IMR-90 (cell line): ENCODE data around the gene FRAS1. TPM values are rescaled to one million over a fixed set of nuclear protein-coding genes. Genes with fewer than 3 reads are reported as not detected.

Experiments used
- ATAC-seq: fragments of 200-7000 bp; cut with Tn5 transposase; 2 replicates; pipeline ENCODE4 v1.9.1; 2020; ENCODE audit warnings: low read depth, mild to moderate bottlenecking, moderate library complexity
- BruUV-seq: library from RNA; stranded (reverse); fragments of 400-500 nt; replicated peaks from 2 replicates; lab custom pipeline; 2021; lab: Mats Ljungman, UMichigan
- CTCF ChIA-PET: fragments of 300-600 bp; formaldehyde crosslinking; extraction: SDS; loops from one replicate; lab custom pipeline; 2021; ENCODE audit warnings: antibody characterized with exemption; lab: Yijun Ruan, JAX
- POLR2A ChIA-PET: fragments of 300-600 bp; sonication (Branson Sonifier 250); formaldehyde crosslinking; loops from one replicate; lab custom pipeline; 2022; ENCODE audit warnings: antibody characterized with exemption; ENCODE audit not compliant: unreplicated experiment; lab: Charles Lee
- DNase-seq: peaks from one replicate; pipeline ENCODE4 v3.0.0; 2013
- H2AFZ ChIP-seq: replicated peaks from 2 replicates; pipeline ENCODE3; 2013; ENCODE audit warnings: low read length, mild to moderate bottlenecking; ENCODE audit not compliant: poor library complexity
- H2AK5ac ChIP-seq: 2 replicates; pipeline ENCODE4 v1.6.1; 2013; ENCODE audit warnings: low read depth, low read length, inconsistent platforms
- H2AK9ac ChIP-seq: replicated peaks from 2 replicates; pipeline ENCODE3; 2013; ENCODE audit warnings: mild to moderate bottlenecking, low read depth, low read length, moderate library complexity; ENCODE audit not compliant: poor library complexity
- H2BK120ac ChIP-seq: 2 replicates; pipeline ENCODE4 v1.6.1; 2013; ENCODE audit warnings: low read depth, low read length, inconsistent platforms
- H2BK15ac ChIP-seq: 3 replicates; pipeline ENCODE4 v1.6.1; 2013; ENCODE audit warnings: low read depth, low read length, inconsistent platforms
- H2BK20ac ChIP-seq: 2 replicates; pipeline ENCODE4 v1.6.1; 2013; ENCODE audit warnings: low read depth, mild to moderate bottlenecking, inconsistent platforms, low read length, moderate library complexity
- H2BK5ac ChIP-seq: 2 replicates; pipeline ENCODE4 v1.6.1; 2013; ENCODE audit warnings: mild to moderate bottlenecking, low read depth, low read length, inconsistent platforms; ENCODE audit not compliant: poor library complexity, severe bottlenecking
- H3K14ac ChIP-seq: replicated peaks from 2 replicates; pipeline ENCODE4 v1.6.1; 2013; ENCODE audit warnings: low read depth, low read length, inconsistent platforms
- H3K18ac ChIP-seq: 2 replicates; pipeline ENCODE4 v1.6.1; 2013; ENCODE audit warnings: low read depth, low read length, control low read depth
- H3K23ac ChIP-seq: 2 replicates; pipeline ENCODE4 v1.6.1; 2013; ENCODE audit warnings: low read depth, low read length, inconsistent platforms
- H3K27ac ChIP-seq: 2 replicates; pipeline ENCODE4 v1.5.1; 2013; ENCODE audit warnings: mild to moderate bottlenecking, control low read depth, low read length; ENCODE audit not compliant: insufficient read depth
- H3K27me3 ChIP-seq: 2 replicates; pipeline ENCODE4 v1.6.1; 2013; ENCODE audit warnings: low read length; ENCODE audit not compliant: control insufficient read depth, insufficient read depth
- H3K36me3 ChIP-seq: 2 replicates; pipeline ENCODE4 v1.6.1; 2013; ENCODE audit warnings: low read length, mixed read lengths; ENCODE audit not compliant: control insufficient read depth, insufficient read depth
- H3K4ac ChIP-seq: 2 replicates; pipeline ENCODE4 v1.6.1; 2013; ENCODE audit warnings: low read depth, low read length, inconsistent platforms
- H3K4me1 ChIP-seq: 2 replicates; pipeline ENCODE4 v1.6.1; 2013; ENCODE audit warnings: low read length, mixed read lengths; ENCODE audit not compliant: control insufficient read depth, insufficient read depth
- H3K4me2 ChIP-seq: 2 replicates; pipeline ENCODE4 v1.6.1; 2013; ENCODE audit warnings: low read depth, mild to moderate bottlenecking, control low read depth, low read length, moderate library complexity
- H3K4me3 ChIP-seq: 2 replicates; pipeline ENCODE4 v1.5.1; 2013; ENCODE audit warnings: low read depth, mild to moderate bottlenecking, control low read depth, low read length, moderate library complexity; ENCODE audit not compliant: insufficient read depth
- H3K56ac ChIP-seq: 2 replicates; pipeline ENCODE4 v1.6.1; 2013; ENCODE audit warnings: low read length, inconsistent platforms; ENCODE audit not compliant: insufficient read depth; ENCODE audit errors: extremely low read depth
- H3K79me1 ChIP-seq, 2 experiments: 2 replicates each; pipeline ENCODE4 v1.6.1; 2013; ENCODE audit warnings: low read length in 2 of 2, inconsistent platforms in 1 of 2, low read depth in 1 of 2
- H3K9ac ChIP-seq: 2 replicates; pipeline ENCODE4 v1.6.1; 2013; ENCODE audit warnings: low read depth, low read length, control low read depth
- H3K9me1 ChIP-seq: 2 replicates; pipeline ENCODE4 v1.6.1; 2013; ENCODE audit warnings: low read length, inconsistent platforms; ENCODE audit not compliant: insufficient read depth
- H3K9me3 ChIP-seq: 2 replicates; pipeline ENCODE4 v1.6.1; 2013; ENCODE audit warnings: low read length; ENCODE audit not compliant: control insufficient read depth, insufficient read depth
- H4K20me1 ChIP-seq: 2 replicates; pipeline ENCODE4 v1.6.1; 2013; ENCODE audit warnings: low read length, inconsistent platforms; ENCODE audit not compliant: insufficient read depth
- H4K5ac ChIP-seq: 2 replicates; pipeline ENCODE4 v1.6.1; 2013; ENCODE audit warnings: mild to moderate bottlenecking, low read depth, low read length, control low read depth
- H4K8ac ChIP-seq, 2 experiments: 2 replicates each; pipeline ENCODE4 v1.6.1; 2013; ENCODE audit warnings: low read depth in 2 of 2, low read length in 2 of 2, control low read depth in 1 of 2, inconsistent platforms in 1 of 2
- H4K91ac ChIP-seq: 2 replicates; pipeline ENCODE4 v1.6.1; 2013; ENCODE audit warnings: low read depth, low read length, inconsistent platforms; ENCODE audit not compliant: insufficient read depth
- CHD1 ChIP-seq: IDR thresholded peaks from 2 replicates; pipeline ENCODE4 v1.6.1; 2012; ENCODE audit warnings: low read depth, low read length, improper control_type of control experiment
- MAZ ChIP-seq: IDR thresholded peaks from 2 replicates; pipeline ENCODE4 v1.6.1; 2012; ENCODE audit warnings: low read depth, mild to moderate bottlenecking, low read length, improper control_type of control experiment, moderate library complexity, borderline replicate concordance
- RAD21 ChIP-seq: IDR thresholded peaks from 2 replicates; pipeline ENCODE4 v1.6.1; 2012; ENCODE audit warnings: low read length, improper control_type of control experiment
- WGBS, 2 experiments: methylation state at CpG; one replicate each; pipeline versions ENCODE4 v1.1.5 to v1.1.7; 2013; ENCODE audit warnings: missing lambda C conversion rate in 2 of 2; ENCODE audit not compliant: insufficient read length in 1 of 2; ENCODE audit errors: extremely low coverage in 2 of 2; 5-methylcytosine and 5-hydroxymethylcytosine counted together
- dilution Hi-C: fragments of 300-500 bp; cut with HindIII; formaldehyde crosslinking; loops from one replicate; pipeline ENCODE4 v1.14.3; 2018; ENCODE audit warnings: low sequenced_read_pairs; ENCODE audit not compliant: unreplicated experiment
- in situ Hi-C: fragments of 300-500 bp; cut with MboI; formaldehyde crosslinking; loops from 3 replicates; pipeline ENCODE4 v1.14.3; 2019; ENCODE audit warnings: low sequenced_read_pairs, inconsistent platforms, mixed read lengths
- intact Hi-C: fragments of 100-400 bp; cut with micrococcal nuclease; formaldehyde crosslinking; loops from 2 replicates; pipeline ENCODE4 v1.10.0; 2022
- polyA plus RNA-seq, 3 experiments: library from polyadenylated mRNA; depleted of rRNA; stranded (reverse); fragments of >200 nt; gene quantifications; 2 replicates each; pipeline ENCODE4 v1.2.3, GENCODE V29; 2012; ENCODE audit warnings: low replicate concordance in 1 of 3
- total RNA-seq: library from RNA; depleted of rRNA; stranded (reverse); fragments of >200 nt; gene quantifications from 2 replicates; pipeline ENCODE4 v1.2.3, GENCODE V29; 2012
- TF ChIP-seq, protein P1 (sequence below): conservative IDR thresholded peaks from 2 replicates; pipeline ENCODE4 v1.5.1; 2012; ENCODE audit warnings: mild to moderate bottlenecking, low read depth, low read length, improper control_type of control experiment

Gene FRAS1
- total and polyA plus RNA-seq, 2 of the 4 experiments (the other 2 are of a cell fraction): under 0.01 to 0.03 TPM

DNA sequence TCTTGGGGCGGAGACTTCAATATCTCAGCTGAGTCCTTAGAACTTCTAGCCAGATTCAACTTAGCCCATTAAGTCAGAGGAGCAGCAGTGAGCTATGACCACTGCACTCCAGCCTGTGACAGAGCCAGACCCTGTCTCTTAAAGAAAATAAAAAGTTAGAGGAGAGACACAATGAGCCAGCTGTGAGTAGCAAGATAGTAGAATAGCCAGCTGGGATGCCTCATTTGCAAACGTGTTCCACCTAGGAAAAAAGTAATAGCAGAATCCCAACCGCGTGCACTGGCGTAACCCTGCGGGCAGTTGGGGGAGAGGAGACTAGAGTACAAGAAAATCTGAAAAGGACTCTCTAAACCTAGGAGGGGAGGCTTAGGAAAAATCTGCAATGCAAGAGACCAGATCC, 361.3 kb downstream of the FRAS1 start:
- Histone ChIP-seq H3K4me3 (no peak overlapping the region), H3K14ac (no peak overlapping the region), H3K18ac (no peak overlapping the region), H3K79me1 (no peaks in the 10 kb centered on the region), H3K4ac (no peak overlapping the region), H2AFZ (no peak overlapping the region), H4K20me1 (no peaks in the 10 kb centered on the region), H3K4me1 (no peaks in the 10 kb centered on the region), H4K5ac (no peak overlapping the region), H3K27ac (no peak overlapping the region), H4K91ac (no peak overlapping the region), H3K9ac (no peak overlapping the region), H2BK120ac (no peak overlapping the region), H3K56ac (no peak overlapping the region), H2BK20ac (no peak overlapping the region), H3K23ac (no peak overlapping the region), H2BK15ac (no peak overlapping the region), H4K8ac (no peak overlapping the region), H3K36me3 (no peaks in the 10 kb centered on the region), H2AK9ac (no peak overlapping the region), H3K9me1 (no peaks in the 10 kb centered on the region), H2AK5ac (no peak overlapping the region), H3K27me3 (peaks cover 7% of the 10 kb centered on the region), H2BK5ac (no peak overlapping the region), H3K4me2 (no peak overlapping the region), H3K9me3 (no peaks in the 10 kb centered on the region)
- dilution Hi-C loops (no loop called here), intact Hi-C loops (no loop called here), in situ Hi-C loops (no loop called here)
- 45% methylated on average over 5 of the region's 6 CpGs; no CpG with 5 or more reads in 1 of the 2 experiments for WGBS, 2 experiments
- TF ChIP-seq MAZ: no peak
- no peak for TF ChIP-seq CHD1
- TF ChIP-seq RAD21: no peak
- TF ChIP-seq, protein P1, sequence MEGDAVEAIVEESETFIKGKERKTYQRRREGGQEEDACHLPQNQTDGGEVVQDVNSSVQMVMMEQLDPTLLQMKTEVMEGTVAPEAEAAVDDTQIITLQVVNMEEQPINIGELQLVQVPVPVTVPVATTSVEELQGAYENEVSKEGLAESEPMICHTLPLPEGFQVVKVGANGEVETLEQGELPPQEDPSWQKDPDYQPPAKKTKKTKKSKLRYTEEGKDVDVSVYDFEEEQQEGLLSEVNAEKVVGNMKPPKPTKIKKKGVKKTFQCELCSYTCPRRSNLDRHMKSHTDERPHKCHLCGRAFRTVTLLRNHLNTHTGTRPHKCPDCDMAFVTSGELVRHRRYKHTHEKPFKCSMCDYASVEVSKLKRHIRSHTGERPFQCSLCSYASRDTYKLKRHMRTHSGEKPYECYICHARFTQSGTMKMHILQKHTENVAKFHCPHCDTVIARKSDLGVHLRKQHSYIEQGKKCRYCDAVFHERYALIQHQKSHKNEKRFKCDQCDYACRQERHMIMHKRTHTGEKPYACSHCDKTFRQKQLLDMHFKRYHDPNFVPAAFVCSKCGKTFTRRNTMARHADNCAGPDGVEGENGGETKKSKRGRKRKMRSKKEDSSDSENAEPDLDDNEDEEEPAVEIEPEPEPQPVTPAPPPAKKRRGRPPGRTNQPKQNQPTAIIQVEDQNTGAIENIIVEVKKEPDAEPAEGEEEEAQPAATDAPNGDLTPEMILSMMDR: no peak
- no peak for ATAC-seq
- ChIA-PET POLR2A (no interaction called here), CTCF (no interaction called here)
- no peak for DNase-seq
- BruUV-seq: no TSS peak
